SIG-M5 treated with dmso at 0.1 percent for 504 hours (cell line): ENCODE results near the gene IL21R.
"Not testable (repeated sequence)": the region's sequence is repeated elsewhere in the genome, so short reads cannot be mapped to it uniquely, and the experiment has no call there.

Experiments used
- DNase-seq: peaks from one replicate; lab custom pipeline; 2025; ENCODE audit not compliant: unreplicated experiment; lab: John Stamatoyannopoulos, UW

Gene IL21R

DNA sequence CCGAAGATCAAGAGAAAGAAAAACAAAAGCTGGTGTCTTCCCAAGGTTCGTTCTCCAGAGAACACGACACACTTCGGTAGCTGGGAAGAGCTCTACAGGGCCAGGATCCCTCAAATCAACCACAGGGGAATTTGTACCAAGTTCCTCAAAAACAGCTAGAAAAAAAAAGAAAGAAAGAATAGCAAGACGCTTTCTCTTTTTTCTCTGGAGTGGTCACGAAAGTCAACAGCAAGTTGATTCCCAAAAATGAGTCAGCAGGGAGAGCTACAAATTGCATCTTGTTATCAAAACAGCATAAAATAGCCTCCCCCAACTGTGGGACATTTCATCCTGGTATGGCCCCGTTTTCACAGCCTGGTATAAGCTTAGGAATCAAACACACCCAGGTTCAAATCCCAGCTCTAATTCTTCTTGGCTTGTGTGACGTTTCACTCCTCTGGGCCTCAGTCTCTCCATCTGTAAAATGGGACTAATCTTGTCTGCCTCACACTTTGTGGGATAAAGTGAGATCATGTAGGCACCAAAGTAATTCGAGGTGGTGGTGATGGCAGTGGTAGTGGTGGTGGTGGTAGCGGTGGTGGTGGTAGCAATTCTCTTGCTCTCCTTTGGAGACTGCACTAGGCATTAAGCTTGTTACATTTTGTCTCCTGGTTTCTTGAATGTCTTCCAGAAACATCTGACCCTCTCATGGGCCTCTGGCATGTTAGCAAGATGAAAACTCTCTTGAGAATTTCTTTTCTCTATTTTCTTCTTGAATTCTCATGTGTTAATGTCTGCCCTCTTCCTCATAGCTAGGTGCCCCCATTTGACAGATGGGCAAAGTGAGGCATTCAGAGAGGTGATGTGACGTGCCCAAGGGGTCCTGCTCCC, 988 bp upstream of the IL21R start:
- peak; percentile 60 for DNase-seq

- DNase-seq, result no peak
Measured at GRCh38 chr16:27402569-27402963, 592 bp downstream of the IL21R start.

GRCh38 chr16:27402964-27403600, 1.1 kb downstream of the IL21R start:
- no peak for DNase-seq

GRCh38 chr16:27403601-27403992, 1.6 kb downstream of the IL21R start:
- DNase-seq, result no peak

DNA sequence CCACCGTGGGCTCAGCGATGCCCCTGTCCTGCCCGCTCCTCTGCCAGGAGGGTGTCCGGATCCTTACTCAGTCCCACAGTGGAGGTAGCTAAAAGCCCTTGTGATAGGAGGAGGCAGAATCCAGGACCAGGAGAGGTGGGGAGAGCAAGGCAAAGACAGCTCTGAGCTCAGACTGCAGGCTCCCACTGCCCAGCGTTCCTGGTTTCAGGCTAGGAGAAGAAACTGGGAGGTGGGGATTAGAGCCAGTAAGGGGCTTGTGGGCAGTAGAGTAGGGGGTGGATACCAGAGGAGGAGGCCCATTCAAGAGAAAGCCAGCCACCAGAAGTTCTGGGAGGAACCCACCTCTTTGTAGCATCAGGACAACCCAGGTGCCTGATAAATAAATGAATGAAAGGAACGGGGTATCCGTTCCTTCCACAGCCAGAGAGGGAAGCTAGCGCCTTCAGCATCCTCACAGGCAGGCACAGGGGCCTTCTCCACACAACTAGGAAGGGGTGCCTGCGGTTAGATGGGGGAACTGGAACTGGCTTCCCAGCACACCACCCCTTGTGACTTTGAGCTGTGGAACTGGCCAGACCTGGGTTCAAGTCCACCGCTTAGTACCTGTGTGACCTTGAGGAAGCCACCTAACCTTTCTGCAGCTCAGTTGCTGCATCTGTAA, 2.3 kb downstream of the IL21R start:
- no peak for DNase-seq

DNA sequence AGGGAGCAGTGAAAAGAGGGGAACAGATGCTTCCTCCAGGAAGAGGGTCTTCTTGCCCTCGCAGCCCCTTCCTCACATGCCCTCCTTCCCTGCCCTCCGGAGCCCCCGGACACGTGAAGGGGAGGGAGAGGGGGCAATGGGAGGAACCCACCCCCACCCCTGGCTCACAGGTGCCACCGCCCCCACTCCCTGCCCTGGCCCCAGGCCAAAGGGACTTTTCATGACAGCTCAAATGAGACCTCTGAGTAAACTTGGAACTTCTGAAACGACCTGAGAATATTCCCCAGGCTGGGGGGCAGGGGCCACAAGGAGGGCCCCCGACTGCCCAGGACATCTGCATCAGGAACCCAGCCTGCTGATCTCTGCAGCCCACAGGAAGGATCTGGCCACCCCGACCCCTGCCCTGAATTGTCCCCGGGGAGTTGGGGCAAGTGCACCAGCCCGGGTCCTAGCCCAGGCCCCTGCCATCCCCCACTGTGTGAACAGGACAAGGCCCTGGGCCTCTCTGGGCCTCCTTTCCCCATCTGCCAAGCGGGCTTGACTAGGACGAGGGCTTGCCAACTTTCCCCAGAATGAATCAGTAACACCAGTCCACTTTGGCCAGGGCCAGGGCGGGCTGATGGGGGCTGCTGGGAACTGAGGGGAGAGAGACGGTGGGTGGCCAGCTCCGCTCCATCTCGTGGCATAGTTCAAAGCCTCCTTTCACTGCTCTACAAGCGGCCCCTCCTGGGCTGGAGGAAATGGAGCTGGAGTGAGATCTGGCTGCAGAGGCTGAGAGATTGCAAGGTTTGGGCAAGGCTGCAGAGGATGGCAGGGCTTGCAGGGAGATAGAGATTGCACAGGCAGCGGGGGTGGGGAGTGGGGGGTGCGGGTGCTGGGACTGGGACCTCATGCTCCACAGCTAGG, 3.8 kb downstream of the IL21R start:
- no peak for DNase-seq

DNA sequence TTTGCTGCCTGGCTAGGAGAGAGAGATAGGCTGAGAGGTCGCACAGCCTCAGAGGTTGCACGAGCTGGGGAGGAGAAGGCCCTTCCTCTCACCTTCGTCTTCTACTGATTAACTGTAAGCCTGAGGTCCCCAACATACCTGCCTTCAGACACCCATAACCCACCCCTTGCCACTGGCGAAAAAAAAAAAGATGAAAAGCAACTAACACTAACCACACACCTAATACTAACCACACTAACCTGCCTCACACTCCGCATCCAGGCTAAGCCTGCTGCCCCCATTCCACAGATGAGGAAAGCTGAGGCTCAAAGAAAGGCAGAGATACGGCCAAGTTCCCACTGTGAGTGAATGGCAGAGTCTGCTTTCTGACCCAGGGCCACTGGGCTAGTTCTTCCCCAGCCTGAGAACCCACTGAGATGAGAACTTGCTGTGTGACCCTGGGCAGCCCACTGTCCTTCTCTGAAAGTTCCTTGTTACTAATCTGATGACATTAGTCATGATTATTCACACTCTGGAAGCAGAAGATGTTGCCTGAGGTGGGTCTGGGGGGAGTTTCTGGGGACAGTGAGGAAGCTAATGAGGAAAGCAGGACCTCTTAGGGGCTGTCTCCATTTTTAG, 4.6 kb downstream of the IL21R start:
- no peak for DNase-seq

DNA sequence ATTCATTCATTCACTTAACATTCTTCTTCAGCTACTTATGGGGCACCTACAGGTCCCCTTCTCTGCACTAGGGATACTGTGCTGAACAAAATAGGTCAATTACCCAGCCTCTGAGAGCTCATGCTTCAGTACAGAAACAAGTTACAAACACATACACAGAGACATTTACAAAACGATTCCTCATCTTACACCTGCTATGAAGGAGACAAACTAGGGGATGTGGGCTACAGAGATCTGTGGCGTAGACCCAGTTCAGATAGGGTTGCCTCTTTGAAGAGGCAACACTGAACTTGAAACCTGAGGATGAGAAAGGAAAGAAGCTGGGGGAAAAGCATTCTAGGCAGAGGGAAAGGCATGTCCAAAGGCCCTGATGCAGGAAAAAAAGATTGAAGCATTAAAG, 5.2 kb downstream of the IL21R start:
- no peak for DNase-seq

- peak; percentile 39 for DNase-seq
Measured at GRCh38 chr16:27408012-27408601, 6.1 kb downstream of the IL21R start.

DNA sequence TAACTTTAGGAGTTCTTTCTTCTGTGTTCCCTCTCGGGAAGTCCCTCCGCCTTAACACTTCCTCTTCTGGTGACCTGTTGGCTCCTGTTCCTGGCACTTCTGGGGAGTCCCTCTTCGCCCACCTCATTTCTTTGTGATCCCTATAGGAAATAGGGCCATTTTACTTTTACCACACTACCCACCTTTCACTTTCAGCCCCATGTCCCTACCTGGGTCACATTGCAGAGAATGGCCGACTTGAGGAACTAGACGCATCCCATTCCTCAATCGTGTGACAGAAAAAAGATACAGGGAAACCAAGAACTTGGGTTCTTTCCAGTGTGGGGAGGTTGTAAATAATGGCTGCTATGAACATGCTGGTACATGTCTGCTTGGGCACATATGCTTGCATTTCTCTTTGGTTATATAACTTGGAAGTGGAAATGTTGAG, 6.6 kb downstream of the IL21R start:
- DNase-seq, result no peak

DNA sequence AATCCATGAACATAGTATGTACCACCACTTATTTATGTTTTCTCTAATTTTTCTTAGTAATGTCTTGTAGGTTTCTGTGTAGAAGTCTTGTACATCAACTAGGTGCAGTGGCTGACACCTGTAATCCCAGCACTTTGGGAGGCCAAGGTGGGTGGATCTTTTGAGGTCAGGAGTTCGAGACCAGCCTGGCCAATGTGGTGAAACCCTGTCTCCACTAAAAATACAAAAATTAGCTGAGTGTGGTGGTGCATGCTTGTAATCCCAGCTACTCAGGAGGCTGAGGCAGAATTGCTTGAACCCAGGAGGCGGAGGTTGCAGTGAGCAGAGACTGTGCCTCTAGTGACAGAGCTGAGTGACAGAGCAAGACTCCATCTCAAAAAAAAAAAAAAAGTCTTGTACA, 8.0 kb downstream of the IL21R start:
- DNase-seq, result not testable (repeated sequence)

DNA sequence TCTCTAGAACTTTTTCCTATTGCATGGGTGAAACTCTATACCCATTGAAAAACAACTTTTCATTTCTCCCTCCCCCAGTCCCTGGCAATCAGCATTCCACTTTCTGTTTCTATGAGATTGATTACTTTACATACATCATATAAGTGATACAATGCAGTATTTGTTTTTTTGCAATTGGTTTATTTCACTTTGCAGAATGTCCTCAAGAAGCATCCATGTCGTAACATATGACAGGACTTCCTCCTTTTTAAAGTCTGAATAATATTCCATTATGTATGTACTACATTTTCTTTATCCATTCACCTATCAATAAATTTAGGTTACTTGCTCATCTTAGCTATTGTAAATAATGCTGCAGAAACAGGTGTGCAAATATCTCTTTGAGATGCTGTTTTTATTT, 8.8 kb downstream of the IL21R start:
- peak; percentile 20 for DNase-seq

DNA sequence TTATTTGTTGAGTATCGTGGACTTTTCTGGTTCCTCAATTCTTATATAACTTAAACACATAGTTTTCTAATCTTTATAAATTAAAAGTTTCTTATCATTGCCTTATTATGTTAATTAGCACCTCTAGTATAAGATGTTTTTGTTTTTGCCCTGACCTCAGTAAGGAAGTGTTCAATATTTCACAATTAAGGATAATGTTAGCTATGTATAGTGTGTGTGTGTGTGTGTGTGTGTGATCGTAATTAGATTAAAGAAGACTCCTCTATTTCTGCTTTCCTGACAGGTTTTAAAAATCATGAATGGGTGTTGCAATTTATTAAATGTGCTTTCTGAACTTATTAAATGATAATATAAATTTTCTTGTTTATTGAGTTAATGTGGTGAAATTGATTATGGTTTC, 12.0 kb downstream of the IL21R start:
- DNase-seq, result peak; percentile 57

DNA sequence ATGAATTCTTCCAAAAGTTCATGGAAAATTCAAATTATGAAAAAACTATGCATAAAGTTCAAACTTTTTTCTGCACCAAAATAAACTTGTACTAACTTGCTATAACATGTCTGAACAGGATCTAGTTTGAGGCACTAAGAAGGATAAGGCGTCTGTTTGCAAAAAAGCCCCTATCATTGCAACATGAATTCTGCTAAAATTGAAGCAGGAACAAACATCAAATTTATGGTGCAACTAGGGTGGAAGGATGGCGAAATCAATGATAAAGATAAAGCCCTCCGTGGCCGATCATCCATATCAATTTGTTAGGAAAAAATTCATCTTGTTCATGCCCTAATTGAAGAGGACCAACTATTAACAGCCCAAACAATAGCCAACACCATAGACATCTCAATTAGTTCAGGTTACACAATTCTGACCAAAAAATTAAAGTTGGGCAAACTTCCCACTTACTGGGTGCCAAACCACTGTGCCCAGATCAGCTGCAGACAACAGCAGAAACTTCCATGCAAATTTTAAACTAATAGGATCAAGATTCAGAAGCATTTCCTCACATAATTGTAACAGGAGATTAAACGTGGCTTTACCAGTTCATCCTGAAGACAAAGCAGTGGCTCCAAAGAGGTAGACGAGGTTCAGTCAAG, 12.9 kb downstream of the IL21R start:
- peak; percentile 90 for DNase-seq

- no peak for DNase-seq
Measured at GRCh38 chr16:27417047-27417671, 15.2 kb downstream of the IL21R start.

GRCh38 chr16:27421961-27422740, 20.2 kb downstream of the IL21R start:
- peak; percentile 31 for DNase-seq

DNA sequence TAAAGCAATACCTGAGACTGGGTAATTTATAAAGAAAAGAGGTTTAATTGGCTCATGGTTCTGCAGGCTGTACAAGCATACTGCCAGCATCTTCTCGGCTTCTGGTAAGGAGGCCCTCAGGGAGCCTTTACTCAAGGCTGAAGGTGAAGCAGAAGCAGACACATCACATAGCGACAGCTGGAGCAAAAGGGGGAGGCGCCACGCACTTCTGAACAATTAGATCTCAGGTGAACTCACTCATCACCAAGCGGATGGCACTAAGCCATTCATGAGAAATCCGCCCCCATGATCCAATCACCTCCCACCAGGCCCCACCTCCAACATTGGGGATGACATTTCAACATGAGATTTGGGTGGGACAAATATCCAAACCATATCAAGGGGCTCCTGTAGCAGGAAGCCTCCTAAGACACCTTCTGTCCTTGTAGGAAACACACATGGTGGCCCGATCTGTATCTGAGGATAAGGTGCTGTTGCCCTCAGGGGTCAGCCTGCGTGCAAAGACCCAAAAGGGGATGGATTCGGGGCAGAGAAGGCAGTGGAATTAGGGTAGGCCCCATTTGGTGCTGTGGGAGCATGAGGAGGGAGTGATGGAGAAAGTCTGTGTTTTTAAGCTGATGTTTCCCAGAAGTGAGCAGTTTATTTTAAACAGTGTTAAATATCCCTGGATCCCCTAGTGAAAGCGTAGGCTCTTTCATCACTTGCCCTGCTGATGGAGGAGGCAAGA, 23.0 kb downstream of the IL21R start:
- DNase-seq, result no peak

- DNase-seq, result no peak
Measured at GRCh38 chr16:27425961-27426360, 24.0 kb downstream of the IL21R start.
